H9 (cell line): Measurements from ENCODE around the gene LOXL1. TPM values are rescaled to one million over a fixed set of nuclear protein-coding genes. Genes with fewer than 3 reads are reported as not detected.

Experiments
- DNase-seq: peaks from one replicate; pipeline ENCODE4 v3.0.0-alpha.2; 2017
- H2AFZ ChIP-seq: one replicate; pipeline ENCODE4 v1.6.1; 2013; ENCODE audit warnings: mild to moderate bottlenecking, low read length, control low read depth, moderate library complexity
- H2AK5ac ChIP-seq: 2 replicates; pipeline ENCODE4 v1.6.1; 2013; ENCODE audit warnings: low read length, control low read depth, mixed read lengths; ENCODE audit not compliant: insufficient read length
- H2BK120ac ChIP-seq: one replicate; pipeline ENCODE4 v1.6.1; 2013; ENCODE audit warnings: low read depth, mild to moderate bottlenecking, low read length, control low read depth, inconsistent platforms; ENCODE audit not compliant: poor library complexity, severe bottlenecking
- H2BK12ac ChIP-seq: 2 replicates; pipeline ENCODE4 v1.6.1; 2013; ENCODE audit warnings: low read length, control low read depth, mixed read lengths, low read depth; ENCODE audit not compliant: insufficient read length
- H2BK15ac ChIP-seq: 2 replicates; pipeline ENCODE4 v1.6.1; 2013; ENCODE audit warnings: low read depth, low read length, control low read depth
- H2BK20ac ChIP-seq: one replicate; pipeline ENCODE4 v1.6.1; 2013; ENCODE audit warnings: low read depth, mild to moderate bottlenecking, low read length, control low read depth, inconsistent platforms; ENCODE audit not compliant: poor library complexity, severe bottlenecking
- H2BK5ac ChIP-seq: 2 replicates; pipeline ENCODE4 v1.6.1; 2013; ENCODE audit warnings: low read length, control low read depth, mixed read lengths; ENCODE audit not compliant: insufficient read length
- H3K14ac ChIP-seq: 2 replicates; pipeline ENCODE4 v1.6.1; 2013; ENCODE audit warnings: low read length, control low read depth; ENCODE audit not compliant: insufficient read depth
- H3K18ac ChIP-seq: 2 replicates; pipeline ENCODE4 v1.6.1; 2013; ENCODE audit warnings: low read depth, mild to moderate bottlenecking, mixed read lengths, low read length, control low read depth; ENCODE audit not compliant: insufficient read length
- H3K23ac ChIP-seq: 2 replicates; pipeline ENCODE4 v1.6.1; 2013; ENCODE audit warnings: low read length, control low read depth, mixed read lengths, low read depth; ENCODE audit not compliant: insufficient read length
- H3K23me2 ChIP-seq: 2 replicates; pipeline ENCODE4 v1.6.1; 2013; ENCODE audit warnings: low read depth, mild to moderate bottlenecking, mixed read lengths, low read length, control low read depth; ENCODE audit not compliant: insufficient read length, poor library complexity, severe bottlenecking
- H3K27ac ChIP-seq: 2 replicates; pipeline ENCODE4 v1.5.1; 2013; ENCODE audit warnings: low read length, control low read depth, mixed read lengths, low read depth; ENCODE audit not compliant: insufficient read length
- H3K27me3 ChIP-seq: 2 replicates; pipeline ENCODE4 v1.6.1; 2013; ENCODE audit warnings: low read length, control low read depth, inconsistent platforms; ENCODE audit not compliant: insufficient read depth
- H3K4ac ChIP-seq: 2 replicates; pipeline ENCODE4 v1.6.1; 2013; ENCODE audit warnings: low read depth, mild to moderate bottlenecking, control low read depth, inconsistent platforms, low read length, moderate library complexity
- H3K4me1 ChIP-seq: 2 replicates; pipeline ENCODE4 v1.6.1; 2013; ENCODE audit warnings: low read length, control low read depth, inconsistent platforms; ENCODE audit not compliant: insufficient read depth
- H3K4me2 ChIP-seq: 2 replicates; pipeline ENCODE4 v1.6.1; 2013; ENCODE audit warnings: low read length, control low read depth, mixed read lengths; ENCODE audit not compliant: insufficient read length, insufficient read depth
- H3K56ac ChIP-seq: 2 replicates; pipeline ENCODE4 v1.6.1; 2013; ENCODE audit warnings: low read depth, mild to moderate bottlenecking, mixed read lengths, low read length, control low read depth; ENCODE audit not compliant: insufficient read length
- H3K79me1 ChIP-seq: 2 replicates; pipeline ENCODE4 v1.6.1; 2013; ENCODE audit warnings: low read depth, mild to moderate bottlenecking, moderate library complexity, low read length, control low read depth, inconsistent platforms; ENCODE audit not compliant: insufficient read depth, poor library complexity, severe bottlenecking
- H3K79me2 ChIP-seq: 2 replicates; pipeline ENCODE4 v1.6.1; 2013; ENCODE audit warnings: low read length, control low read depth, inconsistent platforms; ENCODE audit not compliant: insufficient read depth
- H3K9ac ChIP-seq: 2 replicates; pipeline ENCODE4 v1.6.1; 2013; ENCODE audit warnings: low read length, control low read depth, mixed read lengths; ENCODE audit not compliant: insufficient read length; ENCODE audit errors: extremely low read depth
- H3K9me3 ChIP-seq: one replicate; pipeline ENCODE4 v1.6.1; 2013; ENCODE audit warnings: low read depth, low read length, inconsistent platforms; ENCODE audit not compliant: control insufficient read depth
- H3T11ph ChIP-seq: one replicate; pipeline ENCODE4 v1.6.1; 2013; ENCODE audit warnings: mild to moderate bottlenecking, low read length, control low read depth, inconsistent platforms
- H4K20me1 ChIP-seq: one replicate; pipeline ENCODE4 v1.6.1; 2013; ENCODE audit not compliant: control insufficient read depth, insufficient read length, insufficient read depth
- H4K5ac ChIP-seq: 2 replicates; pipeline ENCODE4 v1.6.1; 2013; ENCODE audit warnings: low read depth, mild to moderate bottlenecking, mixed read lengths, low read length, control low read depth; ENCODE audit not compliant: insufficient read length
- H4K8ac ChIP-seq: replicated peaks from 2 replicates; pipeline ENCODE4 v1.6.1; 2013; ENCODE audit warnings: low read length, control low read depth, mixed read lengths, low read depth; ENCODE audit not compliant: insufficient read length
- H4K91ac ChIP-seq: 2 replicates; pipeline ENCODE4 v1.6.1; 2013; ENCODE audit warnings: low read depth, mild to moderate bottlenecking, moderate library complexity, mixed read lengths, low read length, control low read depth; ENCODE audit not compliant: insufficient read length
- H3K27ac Mint-ChIP-seq, 3 experiments: 2 replicates in 2 of 3; 3 replicates in 1 of 3; pipeline ENCODE4 v1.8.0; 2020 to 2021; ENCODE audit warnings: mixed read lengths in 3 of 3, mild to moderate bottlenecking in 1 of 3, moderate library complexity in 1 of 3
- H3K27me3 Mint-ChIP-seq: 2 replicates; pipeline ENCODE4 v1.8.0; 2021; ENCODE audit warnings: low read depth, mild to moderate bottlenecking, moderate library complexity, mixed read lengths
- H3K36me3 Mint-ChIP-seq, 3 experiments: 2 replicates in 2 of 3; 3 replicates in 1 of 3; pipeline ENCODE4 v1.8.0; 2020 to 2021; ENCODE audit warnings: low read depth in 3 of 3, mixed read lengths in 3 of 3; ENCODE audit not compliant: insufficient read depth in 1 of 3
- H3K4me1 Mint-ChIP-seq, 2 experiments: 2 replicates each; pipeline ENCODE4 v1.8.0; 2020; ENCODE audit warnings: mixed read lengths in 2 of 2
- H3K4me3 Mint-ChIP-seq, 2 experiments: 2 replicates in 1 of 2; 3 replicates in 1 of 2; pipeline ENCODE4 v1.8.0; 2020 to 2021; ENCODE audit warnings: mild to moderate bottlenecking in 2 of 2, mixed read lengths in 2 of 2, moderate library complexity in 1 of 2
- H3K9me3 Mint-ChIP-seq, 2 experiments: 2 replicates in 1 of 2; 3 replicates in 1 of 2; pipeline ENCODE4 v1.8.0; 2020; ENCODE audit warnings: mild to moderate bottlenecking in 2 of 2, mixed read lengths in 2 of 2, moderate library complexity in 1 of 2
- CTCF ChIP-seq: fragments of 200-600 bp; sonication (generic); conservative IDR thresholded peaks from 3 replicates; pipeline ENCODE4 v1.8.0; 2021; ENCODE audit warnings: antibody characterized with exemption, mild to moderate bottlenecking
- WGBS: extraction: QIAGEN DNeasy Blood & Tissue Kit; methylation state at CpG from one replicate; pipeline ENCODE4 v1.1.7; 2013; ENCODE audit warnings: missing lambda C conversion rate, low lambda C conversion rate, mixed read lengths; ENCODE audit not compliant: insufficient read length; ENCODE audit errors: extremely low coverage; 5-methylcytosine and 5-hydroxymethylcytosine counted together
- total RNA-seq: library from RNA; stranded (reverse); gene quantifications from 2 replicates; pipeline ENCODE4 v1.2.1, GENCODE V29; 2021

Gene LOXL1
- total RNA-seq, 1 experiment from 2014 or later: 9.1 TPM

- Histone ChIP-seq H3K27me3 (no peaks in the 10 kb centered on the region), H4K20me1 (no peaks in the 10 kb centered on the region), H3K79me1 (no peaks in the 10 kb centered on the region), H2BK120ac (no peak overlapping the region), H3T11ph (no peak overlapping the region), H3K18ac (no peak overlapping the region), H3K23ac (no peak overlapping the region), H3K79me2 (no peaks in the 10 kb centered on the region), H2BK20ac (no peak overlapping the region), H2BK12ac (no peak overlapping the region), H4K91ac (no peak overlapping the region), H2BK15ac (no peak overlapping the region), H3K4me2 (no peak overlapping the region), H2BK5ac (no peak overlapping the region), H3K4ac (no peak overlapping the region), H3K9me3 (no peaks in the 10 kb centered on the region), H3K14ac (no peak overlapping the region; the same call in 1 of the 2 replicates), H2AFZ (no peak overlapping the region), H4K5ac (no peak overlapping the region), H3K9ac (no peak overlapping the region), H3K56ac (no peak overlapping the region), H3K27ac (no peak overlapping the region), H2AK5ac (no peak overlapping the region), H3K23me2 (no peaks in the 10 kb centered on the region), H3K4me1 (no peaks in the 10 kb centered on the region), H4K8ac (no peak overlapping the region)
- no peak overlapping the region for H3K27ac Mint-ChIP-seq
- no peak for DNase-seq
- no peaks in the 10 kb centered on the region for H3K36me3 Mint-ChIP-seq
- WGBS: no CpG with 5 or more reads among the region's 5 CpGs
- H3K4me1 Mint-ChIP-seq: peaks cover 3 to 7% of the 10 kb centered on the region in 2 experiments; a peak in 3 of 4 replicates
- no peak for TF ChIP-seq CTCF
- H3K27me3 Mint-ChIP-seq: peaks cover 13% of the 10 kb centered on the region
- no peaks in the 10 kb centered on the region for H3K9me3 Mint-ChIP-seq
- no peak overlapping the region for H3K4me3 Mint-ChIP-seq
These were observed 55.5 kb downstream of the LOXL1 start for GRCh38 chr15:73981761-73982221.
